ENCODE measurements around the gene RAB44.

RAB44 gene

GRCh38 chr6:36685926-36686667, 11.5 kb upstream of the RAB44 start:
- no peak overlapping the region for H3K4me2 ChIP-seq (ENCODE audit: low read length)
- H3K27ac ChIP-seq (ENCODE audit: low read depth, low read length, poor library complexity, severe bottlenecking) = no peak overlapping the region

GRCh38 chr6:36686668-36687513, 10.7 kb upstream of the RAB44 start:
- TF ChIP-seq CTCF (IDR thresholded peaks at IDR 0.05; ENCODE audit: low read length) (no peak), EZH2 (IDR thresholded peaks at IDR 0.05; ENCODE audit: borderline replicate concordance, low read length) (no peak)
- Histone ChIP-seq H3K9ac (ENCODE audit: low read length) (no peak overlapping the region), H3K4me3 (ENCODE audit: low read depth, low read length, poor library complexity, severe bottlenecking) (no peak overlapping the region), H3K4me1 (ENCODE audit: insufficient read depth, low read length, severe bottlenecking) (peaks cover 19% of the 10 kb centered on the region), H3K9me2 (ENCODE audit: low read depth, low read length) (no peaks in the 10 kb centered on the region), H3K27ac (ENCODE audit: low read depth, low read length, poor library complexity, severe bottlenecking) (no peak overlapping the region), H3K27me3 (ENCODE audit: insufficient read depth, low read length) (no peaks in the 10 kb centered on the region), H3K9me3 (ENCODE audit: low read length) (no peaks in the 10 kb centered on the region), H3F3A (ENCODE audit: insufficient read depth, low read length) (no peaks in the 10 kb centered on the region), H3K36me3 (ENCODE audit: insufficient read depth, low read length) (no peaks in the 10 kb centered on the region), H3K79me2 (ENCODE audit: insufficient read depth, low read length) (no peaks in the 10 kb centered on the region), H4K20me1 (ENCODE audit: insufficient read depth, low read length) (no peaks in the 10 kb centered on the region), H2AFZ (ENCODE audit: low read length) (no peak overlapping the region), H3K4me2 (ENCODE audit: low read length) (no peak overlapping the region)

More at GRCh38 chr6:36685926-36686667, 11.5 kb upstream of the RAB44 start:
- no peaks in the 10 kb centered on the region for H3K9me2 ChIP-seq (ENCODE audit: low read depth, low read length)
- no peak overlapping the region for H2AFZ ChIP-seq (ENCODE audit: low read length)
- H3K27me3 ChIP-seq (ENCODE audit: insufficient read depth, low read length) = no peaks in the 10 kb centered on the region
- TF ChIP-seq EZH2 (IDR thresholded peaks at IDR 0.05; ENCODE audit: borderline replicate concordance, low read length) (no peak), CTCF (IDR thresholded peaks at IDR 0.05; ENCODE audit: low read length) (no peak)
- H3K36me3 ChIP-seq (ENCODE audit: insufficient read depth, low read length) = no peaks in the 10 kb centered on the region
- no peaks in the 10 kb centered on the region for H3K79me2 ChIP-seq (ENCODE audit: insufficient read depth, low read length)
- no peaks in the 10 kb centered on the region for H3F3A ChIP-seq (ENCODE audit: insufficient read depth, low read length)
- no peak overlapping the region for H3K4me3 ChIP-seq (ENCODE audit: low read depth, low read length, poor library complexity, severe bottlenecking)
- H3K9ac ChIP-seq (ENCODE audit: low read length) = no peak overlapping the region
- peaks cover 26% of the 10 kb centered on the region for H3K4me1 ChIP-seq (ENCODE audit: insufficient read depth, low read length, severe bottlenecking)
- H4K20me1 ChIP-seq (ENCODE audit: insufficient read depth, low read length) = no peaks in the 10 kb centered on the region
- no peaks in the 10 kb centered on the region for H3K9me3 ChIP-seq (ENCODE audit: low read length)

- Histone ChIP-seq H3K4me2 (ENCODE audit: low read length) (no peak overlapping the region), H4K20me1 (ENCODE audit: insufficient read depth, low read length) (no peaks in the 10 kb centered on the region), H3K79me2 (ENCODE audit: insufficient read depth, low read length) (no peaks in the 10 kb centered on the region), H3F3A (ENCODE audit: insufficient read depth, low read length) (no peaks in the 10 kb centered on the region), H3K36me3 (ENCODE audit: insufficient read depth, low read length) (no peaks in the 10 kb centered on the region), H3K4me3 (ENCODE audit: low read depth, low read length, poor library complexity, severe bottlenecking) (no peak overlapping the region), H3K4me1 (ENCODE audit: insufficient read depth, low read length, severe bottlenecking) (peaks cover 12% of the 10 kb centered on the region), H3K27me3 (ENCODE audit: insufficient read depth, low read length) (no peaks in the 10 kb centered on the region), H3K9me2 (ENCODE audit: low read depth, low read length) (no peaks in the 10 kb centered on the region), H3K9ac (ENCODE audit: low read length) (no peak overlapping the region), H3K27ac (ENCODE audit: low read depth, low read length, poor library complexity, severe bottlenecking) (no peak overlapping the region), H2AFZ (ENCODE audit: low read length) (no peak overlapping the region), H3K9me3 (ENCODE audit: low read length) (no peaks in the 10 kb centered on the region)
- TF ChIP-seq EZH2 (IDR thresholded peaks at IDR 0.05; ENCODE audit: borderline replicate concordance, low read length) (no peak), CTCF (IDR thresholded peaks at IDR 0.05; ENCODE audit: low read length) (no peak)
Measured at GRCh38 chr6:36688063-36688738, 9.4 kb upstream of the RAB44 start.

Measured in OCI-LY1 (cell line).